DMS 273 (cell line): Measurements from ENCODE around the gene ACSF3.
"Not testable (repeated sequence)": the region's sequence is repeated elsewhere in the genome, so short reads cannot be mapped to it uniquely, and the experiment has no call there.

Experiments used
- DNase-seq: peaks from one replicate; lab custom pipeline; 2025; ENCODE audit not compliant: unreplicated experiment; lab: John Stamatoyannopoulos, UW

Gene ACSF3

GRCh38 chr16:89187032-89187769 is 93.5 kb downstream of the ACSF3 start:
- no peak for DNase-seq

- no peak for DNase-seq
Measured at GRCh38 chr16:89187770-89188392, 94.2 kb downstream of the ACSF3 start.

GRCh38 chr16:89188471-89189357 is 95.1 kb downstream of the ACSF3 start:
- not testable (repeated sequence) for DNase-seq

GRCh38 chr16:89189358-89190025 is 95.8 kb downstream of the ACSF3 start:
- no peak for DNase-seq

GRCh38 chr16:89190150-89190958 is 96.7 kb downstream of the ACSF3 start:
- DNase-seq = no peak

- DNase-seq = no peak
Measured at GRCh38 chr16:89191033-89191900, 97.6 kb downstream of the ACSF3 start.

GRCh38 chr16:89191901-89192185 is 98.2 kb downstream of the ACSF3 start:
- no peak for DNase-seq

- DNase-seq = peak; percentile 81
Measured at GRCh38 chr16:89192186-89192955, 98.7 kb downstream of the ACSF3 start.

GRCh38 chr16:89192956-89193575 is 99.4 kb downstream of the ACSF3 start:
- peak; percentile 62 for DNase-seq

- no peak for DNase-seq
Measured at GRCh38 chr16:89193576-89194293, 100.1 kb downstream of the ACSF3 start.

GRCh38 chr16:89194340-89195311 is 101.0 kb downstream of the ACSF3 start:
- no peak for DNase-seq

- no peak for DNase-seq
Measured at GRCh38 chr16:89195521-89196171, 102.0 kb downstream of the ACSF3 start.

- DNase-seq = no peak
Measured at GRCh38 chr16:89197033-89197632, 103.5 kb downstream of the ACSF3 start.

GRCh38 chr16:89197633-89198416 is 104.2 kb downstream of the ACSF3 start:
- no peak for DNase-seq
